Fibroblast of skin of back (primary cell): ENCODE measurements around the gene PKDCC.
"Not testable (repeated sequence)": the region's sequence is repeated elsewhere in the genome, so short reads cannot be mapped to it uniquely, and the experiment has no call there.

Experiments used
- DNase-seq: peaks from one replicate; pipeline ENCODE4 v3.0.0-alpha.2; 2013

The PKDCC gene

DNA sequence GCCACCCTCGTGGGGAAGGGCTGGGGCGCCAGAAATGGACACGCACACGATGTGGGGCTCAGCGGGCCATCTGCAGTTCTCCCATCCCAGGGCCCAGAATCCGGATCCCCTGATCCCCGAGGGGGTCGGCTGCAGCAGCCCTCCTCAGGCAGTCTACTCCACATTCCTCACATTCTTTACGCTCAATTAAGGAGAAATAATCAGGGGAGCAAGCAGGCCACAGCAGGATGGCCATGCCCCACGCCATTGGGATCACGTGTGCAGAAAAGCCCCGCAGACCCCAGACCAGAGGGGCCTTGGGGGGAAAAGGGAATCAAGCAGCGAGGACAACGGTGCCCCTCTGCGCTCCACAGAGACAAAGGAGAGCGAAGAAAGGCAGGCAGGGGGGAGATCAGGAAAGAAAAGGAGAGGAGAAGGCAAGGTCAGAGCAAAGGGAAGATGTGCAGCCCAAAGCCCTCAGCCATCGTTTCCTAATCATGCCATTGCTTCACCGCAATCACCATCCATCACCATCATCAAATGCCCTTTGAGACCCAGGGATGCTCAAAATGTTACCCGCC is 17.5 kb upstream of the PKDCC start:
- no peak for DNase-seq

DNA sequence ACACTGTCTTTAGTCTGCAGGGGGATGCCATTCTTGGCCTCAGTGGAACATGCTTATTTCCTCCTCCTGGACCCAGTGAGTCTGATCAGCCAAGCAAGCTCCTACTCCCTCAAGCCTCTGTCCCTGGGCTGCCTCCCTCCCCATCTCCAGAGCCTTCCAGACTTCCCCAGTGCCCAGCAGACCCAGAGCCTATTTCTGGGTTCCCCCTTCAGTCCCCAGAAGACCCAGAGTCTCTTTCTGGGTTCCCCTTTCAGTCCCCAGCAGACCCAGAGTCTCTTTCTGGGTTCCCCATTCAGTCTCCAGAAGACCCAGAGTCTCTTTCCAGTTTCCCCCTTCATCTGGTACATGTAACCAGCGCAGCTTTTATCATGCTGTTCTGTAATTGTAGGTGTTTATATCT is 17.0 kb upstream of the PKDCC start:
- DNase-seq: no peak

DNA sequence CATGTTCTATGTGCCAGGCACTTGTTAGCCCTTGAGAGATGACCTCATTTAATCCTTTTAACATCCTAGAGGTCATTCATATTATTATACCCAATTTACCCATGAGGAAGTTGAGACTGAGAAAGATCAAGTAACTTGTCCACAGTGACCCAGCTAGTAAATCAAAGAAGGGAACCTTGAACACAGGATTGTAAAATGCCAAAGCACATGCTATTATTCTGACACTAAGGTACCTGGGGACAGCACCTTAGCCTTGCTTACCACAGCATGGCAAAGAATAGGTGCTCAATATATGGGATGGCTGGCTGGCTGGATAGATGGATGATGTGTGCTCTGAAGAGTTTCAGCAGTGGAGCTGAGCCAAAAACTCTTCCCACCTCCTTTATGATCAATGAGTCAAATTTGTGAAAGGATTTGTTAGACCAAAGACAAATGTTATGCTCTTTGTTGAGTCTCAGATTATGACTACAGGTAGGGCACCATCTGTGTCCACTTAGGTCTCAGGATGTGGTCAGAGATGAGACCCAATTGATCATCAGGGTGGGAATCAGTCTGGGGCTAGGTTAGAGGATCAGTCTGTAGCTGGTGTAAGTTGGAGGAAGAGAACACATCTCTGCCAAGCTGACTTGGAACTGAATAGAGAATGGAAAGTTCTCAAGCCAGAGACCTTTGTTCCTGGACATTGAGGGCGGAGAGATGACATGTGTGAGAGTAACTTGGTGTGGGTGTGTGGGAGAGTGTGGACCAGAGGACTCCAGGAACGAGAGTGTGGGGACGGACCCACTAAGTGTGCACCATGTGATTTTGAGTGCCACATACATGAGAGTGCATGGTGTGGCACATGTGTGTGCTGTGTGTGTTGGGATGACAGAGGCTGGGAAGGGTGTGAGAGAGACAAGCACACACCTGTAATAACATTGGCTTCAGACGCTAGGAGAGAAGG is 16.3 kb upstream of the PKDCC start:
- no peak for DNase-seq

DNA sequence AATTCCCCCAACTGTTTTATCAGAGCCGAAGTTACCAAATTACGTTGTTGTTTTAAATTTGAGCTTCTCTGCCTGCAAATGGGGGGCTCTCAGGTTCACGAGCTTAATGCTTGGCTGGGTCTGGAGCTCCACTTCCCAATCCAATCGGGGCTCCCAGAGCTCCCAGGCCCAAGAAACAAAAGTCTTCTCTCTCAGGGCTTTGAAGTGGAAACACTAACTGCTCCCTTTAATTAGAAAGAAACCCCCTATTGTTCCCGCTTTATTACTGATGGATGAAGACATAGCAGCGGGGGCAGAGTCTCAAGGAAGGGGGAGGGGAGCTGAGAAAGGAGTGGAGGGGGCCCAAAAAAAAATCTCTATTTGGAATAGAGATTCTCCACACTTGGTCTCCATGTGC is 15.6 kb upstream of the PKDCC start:
- no peak for DNase-seq

DNA sequence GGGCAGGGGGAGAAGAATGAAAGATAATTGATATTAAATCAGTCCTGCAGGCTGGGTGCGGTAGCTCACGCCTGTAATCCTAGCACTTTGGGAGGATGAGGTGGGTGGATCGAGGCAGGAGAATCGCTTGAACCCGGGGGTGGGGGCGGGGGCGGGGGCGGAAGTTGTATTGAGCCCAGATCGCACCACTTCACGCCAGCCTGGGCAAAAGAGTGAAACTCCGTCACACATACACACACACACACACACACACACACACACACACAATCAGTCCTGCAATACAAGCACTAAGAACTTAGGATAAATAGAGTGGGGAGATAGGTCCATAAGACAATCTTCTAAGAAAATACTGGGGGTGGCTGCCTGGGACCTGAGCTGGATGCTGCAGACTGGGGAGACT is 15.1 kb upstream of the PKDCC start:
- DNase-seq: no peak

DNA sequence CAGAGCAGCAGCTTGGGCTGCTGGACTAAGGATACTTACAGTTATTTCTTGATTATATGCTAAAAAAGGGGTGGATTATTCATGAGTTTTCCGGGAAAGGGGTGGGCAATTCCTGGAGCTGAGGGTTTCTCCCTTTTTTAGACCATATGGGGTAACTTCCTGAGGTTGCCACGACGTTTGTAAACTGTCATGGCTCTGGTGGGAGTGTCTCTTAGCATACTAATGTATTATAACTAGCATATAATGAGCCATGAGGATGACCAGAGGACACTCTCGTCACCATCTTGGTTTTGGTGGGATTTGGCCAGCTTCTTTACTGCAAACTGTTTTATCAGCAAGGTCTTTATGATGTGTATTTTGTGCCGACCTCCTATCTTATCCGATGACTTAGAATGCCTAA is 13.7 kb upstream of the PKDCC start:
- not testable (repeated sequence) for DNase-seq

DNA sequence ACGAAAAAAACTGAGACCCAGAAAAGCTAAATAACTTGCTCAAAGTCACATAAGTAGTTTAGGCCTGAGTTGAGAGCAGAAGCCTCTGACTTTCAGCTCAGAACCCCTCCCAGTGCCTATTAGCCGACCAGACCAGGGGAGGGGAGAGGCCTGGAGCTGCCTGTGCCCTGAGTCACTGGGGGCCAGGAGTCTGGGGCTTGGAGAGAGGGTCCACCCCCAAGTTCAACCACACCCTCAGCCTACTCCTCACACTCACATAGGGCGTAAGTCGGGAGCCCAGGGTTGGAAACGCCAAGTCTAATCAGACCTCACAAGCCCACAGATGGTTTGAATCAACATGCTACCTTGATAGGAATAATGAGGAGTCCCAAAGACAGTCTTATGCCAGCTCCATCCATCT is 12.6 kb upstream of the PKDCC start:
- DNase-seq: peak; percentile 57

DNA sequence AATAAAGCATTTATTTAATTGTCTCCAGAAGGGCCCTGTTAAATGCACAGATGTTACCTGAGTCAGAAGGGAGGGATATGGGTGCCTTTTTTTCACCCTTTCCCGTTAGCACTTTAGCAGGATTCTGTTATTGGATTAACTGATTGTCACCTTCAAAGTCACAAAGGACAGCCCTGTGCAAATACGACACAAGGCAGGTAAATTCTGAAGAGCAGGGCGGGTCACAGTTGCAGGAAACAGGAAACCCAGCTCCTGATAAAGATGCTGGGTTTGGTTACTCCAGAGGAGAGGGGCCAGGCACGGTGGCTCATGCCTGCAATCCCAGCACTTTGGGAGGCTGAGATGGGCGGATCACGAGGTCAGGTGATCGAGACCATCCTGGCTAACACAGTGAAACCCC is 11.4 kb upstream of the PKDCC start:
- no peak for DNase-seq

DNA sequence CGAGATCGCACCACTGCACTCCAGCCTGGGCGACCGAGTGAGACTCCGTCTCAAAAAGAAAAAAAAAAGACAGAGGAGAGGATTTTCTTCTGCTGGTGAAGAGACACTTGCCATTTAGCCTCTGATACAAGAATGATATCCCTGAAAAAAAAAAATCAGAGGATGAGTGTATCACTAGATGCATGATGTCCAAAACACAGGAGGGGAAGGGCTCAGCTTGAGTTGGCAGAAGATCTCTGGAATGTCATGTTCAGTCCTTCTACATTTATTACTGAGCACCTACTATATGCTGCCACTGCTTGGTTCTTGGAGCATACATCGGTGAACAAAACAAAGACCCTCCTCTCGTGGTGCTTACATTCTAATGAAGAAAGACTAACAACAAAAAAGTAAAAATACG is 10.9 kb upstream of the PKDCC start:
- DNase-seq: no peak

DNA sequence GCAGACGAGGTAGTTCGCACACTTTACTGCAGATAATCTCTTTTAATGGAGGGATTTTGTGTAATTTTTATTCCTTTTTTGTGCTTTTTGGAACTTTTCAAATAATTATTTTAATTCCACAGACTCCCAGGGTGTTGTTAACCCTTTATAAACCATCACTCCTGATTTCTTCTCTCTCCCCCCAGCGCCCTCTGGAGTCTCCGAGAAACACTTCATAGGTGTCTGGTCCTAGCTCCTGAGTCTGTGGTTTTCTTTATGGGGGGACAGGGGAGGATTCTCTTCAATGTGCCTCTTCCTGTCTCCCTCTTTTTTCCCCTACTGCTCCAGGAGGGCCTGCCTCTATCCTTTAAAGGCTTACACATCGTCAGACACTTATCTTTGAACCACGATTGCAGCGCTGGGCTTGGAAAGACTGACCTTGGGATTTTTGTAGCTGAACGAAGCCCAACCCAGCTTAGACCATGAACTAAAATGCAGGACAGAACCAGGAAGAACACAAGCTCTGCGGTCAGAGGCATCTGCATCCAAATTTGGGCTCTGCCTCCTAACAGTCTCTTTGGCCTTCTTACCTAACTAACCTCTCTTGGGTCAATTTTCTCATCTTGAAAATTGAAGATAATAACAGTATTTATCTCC is 7.1 kb upstream of the PKDCC start:
- no peak for DNase-seq

DNA sequence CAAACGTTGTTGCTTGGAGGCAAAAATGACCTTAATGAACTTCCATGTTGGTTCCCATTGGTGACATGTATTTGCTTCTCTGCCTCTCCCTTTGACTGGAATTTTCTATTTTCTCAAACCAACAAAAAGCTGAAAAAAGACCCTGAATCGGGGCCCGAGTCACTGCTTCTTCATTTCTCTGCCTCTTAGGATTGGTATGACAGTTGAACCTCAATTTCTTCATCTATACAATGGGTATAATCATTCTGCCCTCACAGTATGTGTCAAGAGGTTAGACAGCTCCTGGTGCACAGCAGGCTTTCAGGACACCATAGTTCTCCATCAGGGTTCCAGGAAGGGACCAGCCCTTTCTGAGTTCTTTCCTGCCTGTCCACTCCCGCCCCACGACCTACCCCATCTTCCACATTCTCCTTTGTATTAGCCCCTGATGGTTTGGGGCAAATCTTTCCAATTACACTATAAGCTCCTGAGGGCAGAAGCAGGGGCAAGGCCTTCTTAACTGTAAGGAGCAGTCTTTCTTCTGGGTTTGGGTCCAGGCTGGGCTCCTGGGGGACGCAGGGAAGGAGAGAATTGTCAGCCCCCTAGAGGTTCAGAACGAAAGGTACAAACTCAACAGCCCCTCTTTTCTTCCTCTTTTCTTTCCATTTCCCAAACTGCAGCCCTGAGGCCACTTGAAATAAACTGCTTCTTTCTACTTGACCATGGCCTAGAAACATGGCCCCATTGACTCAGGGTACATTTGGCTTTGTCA is 6.3 kb upstream of the PKDCC start:
- DNase-seq: no peak

DNA sequence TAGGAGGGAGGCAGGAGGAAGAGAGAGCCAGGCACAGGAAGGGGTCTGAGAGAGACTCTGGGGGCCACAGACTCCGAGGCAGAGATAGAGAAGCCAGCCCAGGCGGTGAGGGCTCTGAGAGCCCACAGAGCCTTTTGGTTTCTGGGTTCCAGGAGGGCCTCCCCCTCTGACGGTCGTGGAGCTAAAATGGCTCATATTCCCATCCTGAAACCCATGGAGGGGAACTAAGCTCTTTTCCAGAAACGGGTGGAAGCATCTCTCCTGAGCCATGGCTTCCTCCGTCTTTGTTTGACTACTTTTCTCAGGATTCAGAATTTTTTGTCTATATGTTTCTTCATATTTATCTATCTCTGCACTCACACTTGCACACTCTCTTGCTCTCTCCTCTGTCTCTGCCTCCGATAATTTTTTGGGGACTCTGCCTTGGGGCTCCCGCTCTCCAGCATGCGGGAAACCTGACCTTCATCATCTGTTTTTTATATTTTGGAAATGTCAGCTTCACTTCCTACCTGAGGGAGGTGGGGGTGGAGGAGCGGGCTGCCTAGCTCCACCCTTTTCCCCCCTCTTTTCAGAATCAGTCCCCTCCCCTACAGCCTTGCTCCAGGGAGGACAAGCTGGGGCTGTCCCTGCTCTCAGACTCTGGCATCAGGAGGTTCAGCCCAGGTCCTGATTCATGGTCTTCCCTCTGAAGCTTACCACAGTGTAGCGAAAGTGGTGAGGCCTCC is 5.0 kb upstream of the PKDCC start:
- no peak for DNase-seq

DNA sequence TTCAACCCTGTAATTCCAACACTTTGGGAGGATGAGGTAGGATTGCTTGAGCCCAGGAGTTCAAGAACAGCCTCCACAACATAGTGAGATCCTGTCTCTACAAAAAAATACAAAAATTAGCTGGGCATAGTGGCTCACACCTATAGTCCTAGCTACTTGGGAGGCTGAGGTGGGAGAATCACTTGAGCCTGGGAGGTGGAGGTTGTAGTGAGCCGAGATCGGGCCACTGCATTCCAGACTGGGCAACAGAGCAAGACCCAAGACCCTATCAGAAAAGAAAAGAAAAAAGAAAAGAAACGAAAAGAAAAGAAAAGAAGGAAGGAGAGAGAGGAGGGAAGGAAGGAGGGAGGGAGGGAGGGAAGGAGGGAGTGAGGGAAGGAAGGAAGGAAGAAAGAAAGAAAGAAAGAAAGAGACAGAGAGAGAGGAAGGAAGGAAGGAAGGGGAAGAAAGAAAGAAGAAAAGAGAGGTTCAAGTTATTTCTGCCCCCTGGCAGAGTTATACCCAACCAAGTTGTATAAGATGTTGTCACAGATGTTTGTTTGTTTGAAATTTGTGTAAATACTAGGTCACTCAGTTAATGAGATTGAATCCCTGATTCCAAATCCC is 3.9 kb upstream of the PKDCC start:
- DNase-seq: no peak

DNA sequence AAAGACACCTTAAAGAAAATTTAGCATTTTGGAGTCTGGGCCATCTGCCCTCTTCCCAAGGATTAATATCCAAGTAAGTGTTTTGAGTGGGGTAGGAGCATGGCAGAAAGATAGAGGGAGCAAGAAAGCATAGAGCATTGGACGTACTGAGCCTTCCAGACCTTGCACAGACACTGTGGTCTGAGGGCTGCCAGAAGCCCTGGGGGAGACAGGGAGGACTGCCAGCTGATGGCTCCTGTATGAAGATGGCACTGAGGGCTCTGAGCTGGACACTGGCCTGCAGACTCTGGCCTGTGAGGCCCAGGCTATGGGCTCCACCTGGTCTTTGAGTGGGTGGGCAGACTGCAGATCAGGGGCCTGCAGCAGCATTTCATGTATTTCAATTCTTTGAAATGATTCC is 2.9 kb upstream of the PKDCC start:
- DNase-seq: no peak

DNA sequence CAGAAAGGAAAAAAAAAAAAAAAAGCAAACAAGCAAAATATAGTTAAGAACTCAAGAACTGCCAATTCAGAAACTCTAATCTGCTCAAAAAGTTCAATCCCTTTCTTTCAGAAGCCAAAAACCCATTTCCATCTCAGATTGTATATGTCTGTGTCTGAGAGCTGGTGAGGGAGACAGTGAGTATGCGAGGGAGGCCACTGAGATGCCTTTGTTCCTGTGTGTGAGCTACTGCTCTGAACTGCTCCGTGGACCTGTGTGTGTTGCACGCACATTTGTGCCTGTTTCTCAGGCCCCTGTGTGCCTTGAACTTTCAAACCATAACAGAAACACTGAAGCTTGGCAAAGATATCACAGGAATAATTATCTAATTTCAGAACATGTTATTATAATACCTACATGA is 2.5 kb upstream of the PKDCC start:
- DNase-seq: no peak

DNA sequence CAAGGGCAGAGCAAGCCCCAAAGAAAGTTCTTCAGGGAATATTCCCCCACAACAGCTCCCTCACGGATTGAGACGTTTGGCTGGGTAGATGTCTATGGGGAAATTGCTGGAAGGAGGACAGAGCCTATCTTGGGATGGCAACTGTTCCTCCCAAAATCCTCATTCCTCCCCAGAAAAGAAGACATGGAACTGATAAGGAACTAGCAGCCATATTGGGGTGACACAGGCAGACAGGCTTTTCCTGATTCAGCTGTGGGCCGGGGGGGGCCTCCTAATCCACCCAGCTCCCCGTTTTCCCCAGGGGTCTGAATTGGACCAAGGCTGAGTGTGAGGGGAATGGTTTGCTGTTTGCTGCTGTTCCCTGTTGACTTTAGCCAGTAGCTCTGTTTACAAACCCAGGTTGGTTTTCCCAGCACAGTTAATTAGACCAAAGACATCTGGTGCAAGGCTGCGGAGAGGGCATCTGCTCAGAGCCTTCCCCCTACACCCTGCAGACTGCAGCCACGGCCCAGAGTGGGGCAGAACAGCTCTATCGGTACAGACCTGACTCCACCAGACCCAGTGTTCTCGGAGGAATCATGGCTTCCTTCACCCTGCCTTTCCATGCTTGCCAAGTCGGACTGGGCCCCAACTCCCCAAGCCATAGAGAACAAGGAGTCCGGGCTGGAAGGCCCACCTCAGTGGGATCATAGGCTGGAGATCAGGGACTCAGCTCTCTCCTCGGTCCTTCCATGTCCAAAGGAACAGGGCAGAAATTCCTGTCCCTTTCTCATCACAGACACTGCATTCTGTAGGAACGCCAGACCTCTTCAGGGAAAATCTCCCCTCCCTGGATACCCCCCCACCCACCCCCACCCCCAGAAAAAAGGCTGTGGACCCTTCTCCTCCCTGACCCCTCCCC is 1.7 kb upstream of the PKDCC start:
- no peak for DNase-seq

DNA sequence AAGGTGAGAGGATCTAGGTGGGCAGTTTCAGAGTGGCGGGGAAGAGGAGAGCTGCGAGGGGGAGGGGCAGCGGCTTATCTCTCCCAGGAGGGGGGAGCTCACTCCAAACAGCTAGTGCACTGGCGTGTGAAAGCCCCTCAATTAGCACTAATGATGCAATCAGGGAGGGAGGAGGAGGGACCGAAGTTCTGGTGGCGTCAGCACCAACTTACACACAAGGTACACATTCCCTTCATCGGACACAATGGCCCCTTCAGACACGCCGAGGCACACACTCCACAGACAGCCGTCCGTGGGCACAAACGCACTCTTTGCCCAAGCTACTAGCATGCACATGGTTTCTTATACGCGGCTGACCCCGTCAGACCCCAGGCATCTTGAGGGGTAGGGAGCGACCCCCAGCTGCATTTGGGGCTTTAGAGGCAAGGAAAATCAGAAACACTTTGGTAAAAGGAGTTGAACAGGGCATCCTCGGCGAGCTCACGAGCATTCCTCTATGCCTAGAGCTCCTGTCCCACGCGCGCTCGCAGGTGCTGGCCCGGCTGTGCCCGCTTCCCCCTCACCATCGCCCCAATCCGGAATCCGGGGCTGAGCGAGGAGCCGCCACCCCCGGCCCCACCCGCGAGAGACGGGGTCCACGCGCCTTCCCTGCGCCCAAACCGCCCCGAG is 868 bp upstream of the PKDCC start:
- no peak for DNase-seq

DNA sequence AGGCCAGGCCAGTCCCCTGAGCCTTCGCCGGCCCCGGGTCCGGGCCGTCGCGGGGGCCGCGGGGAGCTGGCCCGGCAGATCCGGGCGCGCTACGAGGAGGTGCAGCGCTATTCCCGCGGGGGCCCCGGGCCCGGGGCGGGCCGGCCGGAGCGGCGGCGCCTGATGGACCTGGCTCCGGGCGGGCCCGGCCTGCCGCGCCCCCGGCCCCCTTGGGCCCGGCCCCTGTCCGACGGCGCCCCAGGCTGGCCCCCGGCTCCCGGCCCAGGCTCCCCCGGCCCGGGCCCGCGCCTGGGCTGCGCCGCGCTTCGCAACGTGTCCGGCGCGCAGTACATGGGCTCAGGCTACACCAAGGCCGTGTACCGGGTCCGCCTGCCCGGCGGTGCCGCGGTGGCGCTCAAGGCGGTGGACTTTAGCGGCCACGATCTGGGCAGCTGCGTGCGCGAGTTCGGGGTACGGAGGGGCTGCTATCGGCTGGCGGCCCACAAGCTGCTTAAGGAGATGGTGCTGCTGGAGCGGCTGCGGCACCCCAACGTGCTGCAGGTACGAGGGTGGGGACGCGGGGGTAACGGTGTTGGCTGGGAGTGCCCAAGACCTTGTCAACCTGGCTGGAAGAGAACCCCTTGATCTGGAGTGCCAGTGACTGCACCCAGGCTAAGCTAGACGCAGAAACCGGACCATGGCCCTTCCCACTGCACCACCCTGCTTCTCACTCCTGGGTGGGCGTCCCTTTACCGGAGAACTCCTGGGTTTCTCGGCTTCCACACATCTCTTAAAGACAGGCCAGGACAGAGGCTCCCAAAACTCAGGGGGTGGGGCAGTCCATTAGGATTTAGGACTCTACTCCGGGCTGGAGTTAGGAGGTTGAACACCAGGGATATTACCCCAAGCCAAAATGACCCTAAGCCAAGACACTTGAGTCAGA is 739 bp downstream of the PKDCC start:
- DNase-seq: no peak
